Measurements from ENCODE around the gene PHF21B. TPM values are rescaled to one million over a fixed set of nuclear protein-coding genes. Genes with fewer than 3 reads are reported as not detected.

Gene PHF21B
- total RNA-seq, 1 donor from 2014 or later = 0.69 TPM

- Histone ChIP-seq H3K4me1 (peaks cover 7% of the 10 kb centered on the region), H3K27ac (replicated peaks) (no peak overlapping the region), H3K36me3 (no peaks in the 10 kb centered on the region), H3K27me3 (ENCODE audit: low read depth) (peaks cover 67% of the 10 kb centered on the region), H3K9me3 (replicated peaks) (no peaks in the 10 kb centered on the region), H3K4me3 (no peak overlapping the region)
- TF ChIP-seq CTCF (IDR thresholded peaks at IDR 0.05; ENCODE audit: borderline replicate concordance) = no peak
- intact Hi-C loops (cut with micrococcal nuclease) = no loop called here
- DNase-seq = no peak
Measured at GRCh38 chr22:44940130-44940529, 69.7 kb downstream of the PHF21B start.

GRCh38 chr22:44939451-44939850 is 70.4 kb downstream of the PHF21B start:
- DNase-seq = no peak
- Histone ChIP-seq H3K27ac (replicated peaks) (no peak overlapping the region), H3K9me3 (replicated peaks) (no peaks in the 10 kb centered on the region), H3K36me3 (no peaks in the 10 kb centered on the region), H3K27me3 (ENCODE audit: low read depth) (peaks cover 60% of the 10 kb centered on the region), H3K4me1 (peaks cover 7% of the 10 kb centered on the region), H3K4me3 (no peak overlapping the region)
- TF ChIP-seq CTCF (IDR thresholded peaks at IDR 0.05; ENCODE audit: borderline replicate concordance) = no peak
- intact Hi-C loops (cut with micrococcal nuclease) = no loop called here

DNA sequence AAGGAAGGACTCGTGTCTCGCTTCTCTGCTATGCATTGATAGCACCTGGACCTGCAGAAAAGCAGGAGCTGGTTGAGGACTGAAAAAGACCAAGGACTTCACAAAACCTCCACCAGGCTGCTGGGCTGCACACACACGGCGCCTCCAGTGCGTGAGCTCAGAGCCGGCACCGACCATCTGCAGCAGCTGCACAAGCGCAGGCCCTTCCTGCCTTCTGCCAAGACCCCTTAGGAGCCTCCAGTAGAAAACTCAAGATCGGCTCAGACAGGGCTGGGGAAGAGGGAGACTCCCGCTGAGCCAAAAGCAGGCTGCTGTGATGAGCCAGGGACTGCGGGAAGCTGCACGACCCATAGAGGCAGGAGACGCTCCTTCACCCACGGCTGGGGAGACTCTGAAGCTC is 70.9 kb downstream of the PHF21B start:
- H3K27ac ChIP-seq (replicated peaks) = no peak overlapping the region
- H3K4me1 ChIP-seq = peaks cover 7% of the 10 kb centered on the region
- intact Hi-C loops (cut with micrococcal nuclease) = no loop called here
- H3K9me3 ChIP-seq (replicated peaks) = no peaks in the 10 kb centered on the region
- H3K4me3 ChIP-seq = no peak overlapping the region
- no peak for TF ChIP-seq CTCF (IDR thresholded peaks at IDR 0.05; ENCODE audit: borderline replicate concordance)
- no peak for DNase-seq
- H3K36me3 ChIP-seq = no peaks in the 10 kb centered on the region
- peaks cover 54% of the 10 kb centered on the region for H3K27me3 ChIP-seq (ENCODE audit: low read depth)

GRCh38 chr22:44937216-44937615 is 72.6 kb downstream of the PHF21B start:
- peaks cover 39% of the 10 kb centered on the region for H3K27me3 ChIP-seq (ENCODE audit: low read depth)
- no peaks in the 10 kb centered on the region for H3K36me3 ChIP-seq
- intact Hi-C loops (cut with micrococcal nuclease) = no loop called here
- no peaks in the 10 kb centered on the region for H3K9me3 ChIP-seq (replicated peaks)
- DNase-seq = no peak
- no peak overlapping the region for H3K27ac ChIP-seq (replicated peaks)
- no peak for TF ChIP-seq CTCF (IDR thresholded peaks at IDR 0.05; ENCODE audit: borderline replicate concordance)
- H3K4me3 ChIP-seq = no peak overlapping the region
- peaks cover 7% of the 10 kb centered on the region for H3K4me1 ChIP-seq

- H3K27ac ChIP-seq (replicated peaks) = peak overlapping the region; percentile 85
- DNase-seq = no peak
- intact Hi-C loops (cut with micrococcal nuclease) = no loop called here
- no peaks in the 10 kb centered on the region for H3K9me3 ChIP-seq (replicated peaks)
- no peaks in the 10 kb centered on the region for H3K36me3 ChIP-seq
- H3K27me3 ChIP-seq (ENCODE audit: low read depth) = peaks cover 29% of the 10 kb centered on the region
- H3K4me3 ChIP-seq = peak overlapping the region; percentile 25
- peaks cover 13% of the 10 kb centered on the region for H3K4me1 ChIP-seq
- no peak for TF ChIP-seq CTCF (IDR thresholded peaks at IDR 0.05; ENCODE audit: borderline replicate concordance)
Measured at GRCh38 chr22:44936201-44936600, 73.6 kb downstream of the PHF21B start.

- Histone ChIP-seq H3K4me1 (peaks cover 17% of the 10 kb centered on the region), H3K27me3 (ENCODE audit: low read depth) (peaks cover 26% of the 10 kb centered on the region), H3K27ac (replicated peaks) (peak overlapping the region; percentile 85), H3K36me3 (no peaks in the 10 kb centered on the region), H3K9me3 (replicated peaks) (no peaks in the 10 kb centered on the region), H3K4me3 (peak overlapping the region; percentile 25)
- peak; percentile 49 for DNase-seq
- no peak for TF ChIP-seq CTCF (IDR thresholded peaks at IDR 0.05; ENCODE audit: borderline replicate concordance)
- intact Hi-C loops (cut with micrococcal nuclease) = no loop called here
Measured at GRCh38 chr22:44935724-44936123, 74.1 kb downstream of the PHF21B start.
